ENCODE data around the gene RASSF1.

RASSF1 gene

DNA sequence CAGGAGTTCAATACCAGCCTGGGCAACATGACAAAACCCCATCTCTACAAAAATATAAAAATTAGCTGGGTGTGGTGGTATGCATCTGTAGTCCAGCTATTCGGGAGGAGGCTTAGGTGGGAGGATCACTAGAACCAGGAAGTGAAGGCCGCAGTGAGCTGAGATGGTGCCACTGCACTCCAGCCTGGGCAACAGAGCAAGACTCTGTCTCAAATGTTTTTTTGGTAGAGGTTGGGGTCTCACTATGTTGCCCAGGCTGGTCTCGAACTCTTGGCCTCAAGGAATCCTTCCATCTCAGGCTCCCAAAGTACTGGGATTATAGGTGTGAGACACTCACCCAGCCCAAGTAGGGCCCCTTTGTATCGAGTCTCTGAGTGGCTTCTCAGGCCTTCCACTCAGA is 46.5 kb downstream of the RASSF1 start:
- no peak overlapping the region for H3K4me3 ChIP-seq (ENCODE audit: control insufficient read depth, low read depth, low read length)
- no peak for DNase-seq (ENCODE audit: low read depth)
- TF ChIP-seq, protein P1, sequence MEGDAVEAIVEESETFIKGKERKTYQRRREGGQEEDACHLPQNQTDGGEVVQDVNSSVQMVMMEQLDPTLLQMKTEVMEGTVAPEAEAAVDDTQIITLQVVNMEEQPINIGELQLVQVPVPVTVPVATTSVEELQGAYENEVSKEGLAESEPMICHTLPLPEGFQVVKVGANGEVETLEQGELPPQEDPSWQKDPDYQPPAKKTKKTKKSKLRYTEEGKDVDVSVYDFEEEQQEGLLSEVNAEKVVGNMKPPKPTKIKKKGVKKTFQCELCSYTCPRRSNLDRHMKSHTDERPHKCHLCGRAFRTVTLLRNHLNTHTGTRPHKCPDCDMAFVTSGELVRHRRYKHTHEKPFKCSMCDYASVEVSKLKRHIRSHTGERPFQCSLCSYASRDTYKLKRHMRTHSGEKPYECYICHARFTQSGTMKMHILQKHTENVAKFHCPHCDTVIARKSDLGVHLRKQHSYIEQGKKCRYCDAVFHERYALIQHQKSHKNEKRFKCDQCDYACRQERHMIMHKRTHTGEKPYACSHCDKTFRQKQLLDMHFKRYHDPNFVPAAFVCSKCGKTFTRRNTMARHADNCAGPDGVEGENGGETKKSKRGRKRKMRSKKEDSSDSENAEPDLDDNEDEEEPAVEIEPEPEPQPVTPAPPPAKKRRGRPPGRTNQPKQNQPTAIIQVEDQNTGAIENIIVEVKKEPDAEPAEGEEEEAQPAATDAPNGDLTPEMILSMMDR (IDR thresholded peaks at IDR 0.05; ENCODE audit: control insufficient read depth, insufficient read depth, low read depth, low read length, missing control alignments) = no peak

DNA sequence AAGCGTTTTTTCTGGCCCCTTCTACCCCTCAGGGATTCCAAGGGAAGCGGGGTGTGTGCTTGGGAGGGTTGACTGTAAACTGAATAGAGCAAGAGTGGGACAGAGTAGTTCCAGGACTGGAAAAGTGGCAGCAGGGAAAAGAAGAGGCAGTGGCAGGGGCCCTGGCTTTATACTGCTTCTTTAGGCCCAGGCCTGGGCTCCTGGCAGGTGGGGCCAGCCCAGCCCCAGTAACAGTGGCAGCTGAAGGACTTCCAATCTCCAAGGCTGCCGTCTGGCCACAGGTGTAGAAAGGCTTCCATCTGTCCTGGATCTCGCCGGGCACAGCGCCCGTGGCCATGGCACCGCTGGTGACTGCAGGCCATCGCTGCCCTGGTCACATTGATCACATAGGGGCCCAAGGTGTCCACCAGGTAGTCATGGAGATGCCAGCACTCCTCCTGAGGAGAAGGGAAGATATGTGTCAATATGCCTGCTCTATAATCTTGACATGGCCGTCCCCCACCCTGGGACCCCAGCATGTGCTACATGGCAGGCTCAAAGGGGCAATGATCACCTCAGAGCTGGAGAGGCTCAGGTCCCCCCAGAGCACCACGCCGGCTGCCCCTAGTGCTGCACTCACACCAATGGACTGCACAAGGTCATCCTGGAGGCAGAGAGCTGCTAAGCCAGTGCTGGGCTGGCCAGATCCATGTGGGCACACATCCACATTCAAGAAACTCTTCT is 47.4 kb downstream of the RASSF1 start:
- H3K4me3 ChIP-seq (ENCODE audit: control insufficient read depth, low read depth, low read length) = no peak overlapping the region

DNA sequence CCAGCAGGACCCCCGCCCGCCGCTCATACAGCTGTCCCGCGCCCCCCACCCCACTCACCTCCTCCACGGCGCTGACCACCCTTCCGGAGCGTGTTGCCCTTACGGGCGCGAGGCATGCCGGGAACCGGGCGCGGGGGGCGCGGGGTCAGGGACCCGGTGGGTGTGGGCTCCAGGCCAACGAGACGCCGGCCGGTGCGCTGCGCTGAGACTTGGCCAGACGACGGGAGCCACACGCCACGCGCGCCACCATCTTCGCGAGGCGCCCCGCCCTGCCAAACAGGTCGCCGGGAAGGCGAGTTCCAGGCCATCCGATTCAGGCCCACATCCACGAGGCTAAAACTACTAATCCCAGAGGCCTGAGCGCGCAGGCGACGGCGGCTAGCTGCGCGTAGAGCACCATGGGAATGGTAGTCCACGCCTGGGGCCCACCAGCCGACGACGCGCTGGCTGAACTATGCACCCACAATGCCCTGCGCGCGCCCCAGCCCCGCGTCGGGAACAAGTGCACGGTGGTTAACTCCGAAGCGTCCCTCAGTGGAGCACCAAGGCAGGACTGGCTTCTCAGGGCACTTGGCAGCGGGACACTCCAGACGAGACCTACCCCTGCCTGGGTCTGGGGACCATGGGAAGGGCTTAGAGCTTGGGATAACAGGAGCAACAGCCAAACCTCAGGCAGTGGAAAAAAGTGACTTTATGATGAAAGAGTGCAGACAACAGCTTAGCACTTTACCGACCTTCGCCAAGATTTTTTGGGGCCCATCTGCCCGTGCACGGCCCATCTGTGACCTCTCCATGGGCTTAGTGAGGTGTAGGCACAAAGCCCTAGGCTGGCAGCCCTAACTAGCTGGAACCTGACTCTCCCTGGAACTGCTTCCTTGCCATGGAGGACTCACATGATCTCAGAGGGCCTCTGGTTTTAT is 48.2 kb downstream of the RASSF1 start, which contains the start of gene IFRD2:
Gene IFRD2, minus strand, starts transcription at position 271 of the 920 bp plus-strand sequence. Its CDS starts 155 bp downstream, at position 116.
- TF ChIP-seq, protein P1 (IDR thresholded peaks at IDR 0.05; ENCODE audit: control insufficient read depth, insufficient read depth, low read depth, low read length, missing control alignments) = no peak
- H3K4me3 ChIP-seq (ENCODE audit: control insufficient read depth, low read depth, low read length) = peak within 1 kb of the TSS; percentile 68
- DNase-seq (ENCODE audit: low read depth) = peak; percentile 85

More for the DNA sequence above, 47.4 kb downstream of the RASSF1 start:
- DNase-seq (ENCODE audit: low read depth) = no peak
- TF ChIP-seq, protein P1 (IDR thresholded peaks at IDR 0.05; ENCODE audit: control insufficient read depth, insufficient read depth, low read depth, low read length, missing control alignments) = no peak

DNA sequence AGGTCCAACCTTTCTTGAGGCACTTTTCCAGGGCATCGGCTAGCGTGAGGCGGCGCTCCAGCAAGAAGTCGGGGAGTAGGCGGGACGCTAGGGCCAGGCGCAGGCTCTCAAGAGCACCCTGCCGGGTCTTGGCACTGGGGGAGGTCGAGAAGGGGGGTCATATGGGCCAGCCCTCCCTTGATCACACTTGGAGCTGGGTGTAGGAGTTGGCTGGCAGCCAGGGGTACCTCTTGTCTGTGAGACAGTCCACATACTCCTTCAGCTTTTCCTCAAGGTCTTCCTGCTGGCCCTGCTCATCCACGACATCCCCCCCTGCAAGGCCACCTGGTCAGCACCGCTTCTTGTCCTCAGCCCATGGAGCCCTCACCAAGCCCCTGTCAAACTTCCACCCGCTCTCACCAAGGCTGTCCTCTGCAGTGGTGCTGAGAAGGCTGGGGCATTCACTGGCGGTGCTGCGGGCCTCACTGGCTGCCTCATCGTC is 50.4 kb downstream of the RASSF1 start:
- no peak overlapping the region for H3K4me3 ChIP-seq (ENCODE audit: control insufficient read depth, low read depth, low read length)

DNA sequence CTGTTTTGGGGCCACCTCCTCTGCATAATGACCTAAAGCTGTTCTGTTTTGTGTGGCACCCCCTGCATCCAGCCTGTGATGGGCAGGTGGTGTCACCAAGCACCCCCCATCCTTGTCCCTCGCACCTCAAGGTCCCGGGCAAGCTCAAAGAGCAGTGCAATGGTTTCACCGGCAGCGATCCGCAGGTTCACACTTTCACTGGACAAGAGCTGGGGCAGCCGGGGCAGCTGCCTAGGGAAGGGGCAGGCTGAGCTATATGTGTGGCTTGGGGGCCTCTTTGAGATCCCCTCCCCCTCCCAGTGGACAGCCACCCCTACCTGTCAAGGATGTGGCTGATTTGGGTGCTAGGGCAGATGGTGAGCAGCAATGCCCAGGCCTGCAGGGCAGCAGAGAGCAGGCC is 51.5 kb downstream of the RASSF1 start:
- no peak for DNase-seq (ENCODE audit: low read depth)
- TF ChIP-seq, protein P1 (IDR thresholded peaks at IDR 0.05; ENCODE audit: control insufficient read depth, insufficient read depth, low read depth, low read length, missing control alignments) = no peak
- no peak overlapping the region for H3K4me3 ChIP-seq (ENCODE audit: control insufficient read depth, low read depth, low read length)

More for the DNA sequence above, 50.4 kb downstream of the RASSF1 start:
- TF ChIP-seq, protein P1 (IDR thresholded peaks at IDR 0.05; ENCODE audit: control insufficient read depth, insufficient read depth, low read depth, low read length, missing control alignments) = no peak
- DNase-seq (ENCODE audit: low read depth) = no peak

DNA sequence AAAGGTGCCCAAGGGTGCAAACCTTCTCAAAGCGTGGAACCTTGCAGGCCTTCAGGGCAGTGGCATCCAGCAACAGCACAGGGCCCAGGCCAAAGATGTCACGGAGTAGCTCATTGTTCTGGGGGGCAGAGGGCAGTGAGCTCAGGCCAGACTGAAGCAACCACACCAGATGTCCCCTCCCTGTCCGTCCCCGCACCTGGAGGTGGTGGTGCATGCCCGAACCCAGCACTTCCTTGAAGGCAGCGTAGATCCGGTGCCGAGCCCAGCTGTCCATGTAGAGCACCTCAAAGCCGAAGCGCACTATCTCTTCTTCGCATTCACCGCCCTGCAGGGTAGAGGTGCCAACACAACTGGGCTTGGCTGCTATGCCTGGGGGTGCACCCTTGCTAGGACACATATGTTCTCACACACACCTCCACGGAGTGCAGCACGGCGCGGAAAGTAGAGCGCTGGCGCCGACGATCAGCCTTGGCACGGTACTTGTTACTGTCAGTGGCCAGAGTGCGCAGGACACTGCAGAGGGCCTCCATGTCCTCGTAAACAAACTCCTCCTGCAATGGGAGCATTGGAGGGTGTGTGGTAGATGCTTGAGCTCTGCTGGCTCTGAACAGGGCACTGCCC is 52.1 kb downstream of the RASSF1 start:
- no peak overlapping the region for H3K4me3 ChIP-seq (ENCODE audit: control insufficient read depth, low read depth, low read length)
- TF ChIP-seq, protein P1 (IDR thresholded peaks at IDR 0.05; ENCODE audit: control insufficient read depth, insufficient read depth, low read depth, low read length, missing control alignments) = no peak
- no peak for DNase-seq (ENCODE audit: low read depth)
